GM18505 (cell line): ENCODE results near the gene HTT-AS.

Experiments used
- ATAC-seq: cut with Tn5 transposase; IDR thresholded peaks from one replicate; pipeline ENCODE4 v1.9.1; 2021; ENCODE audit not compliant: unreplicated experiment
- POLR2A ChIP-seq: IDR thresholded peaks from 4 replicates; pipeline ENCODE4 v1.6.1; 2011; ENCODE audit warnings: borderline replicate concordance; ENCODE audit not compliant: insufficient read depth, insufficient read length; ENCODE audit errors: extremely low read depth

Gene HTT-AS

DNA sequence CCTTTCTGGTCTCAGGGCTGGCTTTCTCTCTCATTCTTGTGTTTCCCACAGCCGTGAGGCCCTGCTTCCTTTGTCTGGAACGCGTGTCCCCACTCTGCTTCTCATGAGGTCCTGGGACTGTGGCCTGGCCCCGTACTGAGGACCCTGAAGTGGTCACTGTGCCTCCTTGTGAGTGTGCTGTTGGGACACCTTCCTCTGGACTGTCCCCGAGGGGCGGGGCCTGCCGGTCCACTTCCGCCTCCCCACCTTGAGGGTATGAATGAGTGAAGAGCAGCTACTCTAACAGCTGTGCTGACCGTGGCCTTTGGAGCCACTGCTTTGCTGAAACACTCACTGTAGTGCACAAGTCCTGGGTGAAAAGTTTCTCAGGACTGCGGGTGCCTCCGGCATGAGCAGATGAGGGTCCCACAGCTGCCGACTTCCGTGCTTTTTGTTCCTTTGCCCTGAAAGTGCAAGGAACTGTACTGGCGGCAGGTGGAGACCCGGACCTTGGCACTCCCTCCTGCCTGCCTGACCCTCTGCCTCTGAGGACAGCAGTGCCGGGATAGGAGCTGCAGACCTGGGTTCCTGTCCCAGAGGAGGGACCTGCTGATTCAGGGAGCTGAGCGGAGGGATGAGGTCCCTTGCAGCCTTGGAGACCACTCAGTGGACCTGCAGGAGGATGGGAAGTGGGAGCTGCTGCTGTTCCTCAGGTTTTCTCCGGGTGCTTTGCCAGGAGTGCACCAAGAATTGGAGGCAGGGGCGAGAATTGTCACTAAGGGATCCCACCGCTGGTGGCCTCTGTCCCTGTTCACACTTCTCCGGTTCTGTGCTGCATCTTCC, 38.0 kb downstream of the HTT-AS start:
- ATAC-seq: no peak
- no peak for TF ChIP-seq POLR2A

DNA sequence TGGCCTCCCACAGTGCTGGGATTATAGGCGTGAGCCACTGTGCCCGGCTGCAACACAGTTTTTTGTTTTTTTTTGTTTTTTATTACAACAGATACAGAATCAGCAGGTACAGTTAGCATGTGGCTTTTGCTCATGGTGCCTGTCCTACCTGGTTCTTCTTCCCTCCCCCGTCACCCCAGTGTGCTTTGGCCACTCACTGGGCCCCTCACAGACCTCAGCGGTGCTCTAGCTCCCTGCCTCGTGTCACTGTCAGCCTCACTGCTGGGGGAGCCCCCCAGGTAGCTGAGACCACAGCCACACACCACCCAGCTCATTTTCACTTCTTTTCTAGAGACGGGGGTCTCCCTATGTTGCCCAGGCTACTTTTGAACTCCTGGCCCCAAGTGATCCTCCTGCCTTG, 38.7 kb downstream of the HTT-AS start:
- ATAC-seq: no peak
- TF ChIP-seq POLR2A: no peak

DNA sequence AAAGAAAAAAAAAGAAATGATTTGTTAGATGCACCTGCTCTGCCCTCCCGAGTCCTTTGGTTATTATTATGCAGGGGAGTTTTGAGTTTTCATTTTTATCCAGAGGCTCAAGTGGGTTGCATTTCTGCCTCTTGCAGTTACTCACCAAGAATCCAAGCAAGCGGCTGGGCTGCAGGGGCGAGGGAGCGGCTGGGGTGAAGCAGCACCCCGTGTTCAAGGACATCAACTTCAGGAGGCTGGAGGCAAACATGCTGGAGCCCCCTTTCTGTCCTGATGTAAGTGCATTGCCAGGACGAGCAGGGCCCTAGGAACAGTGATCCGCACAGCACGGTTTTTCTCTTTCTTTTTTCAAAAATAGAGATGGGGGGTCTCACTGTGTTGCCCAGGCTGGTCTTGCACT, 39.1 kb downstream of the HTT-AS start:
- TF ChIP-seq POLR2A: no peak
- ATAC-seq: no peak

DNA sequence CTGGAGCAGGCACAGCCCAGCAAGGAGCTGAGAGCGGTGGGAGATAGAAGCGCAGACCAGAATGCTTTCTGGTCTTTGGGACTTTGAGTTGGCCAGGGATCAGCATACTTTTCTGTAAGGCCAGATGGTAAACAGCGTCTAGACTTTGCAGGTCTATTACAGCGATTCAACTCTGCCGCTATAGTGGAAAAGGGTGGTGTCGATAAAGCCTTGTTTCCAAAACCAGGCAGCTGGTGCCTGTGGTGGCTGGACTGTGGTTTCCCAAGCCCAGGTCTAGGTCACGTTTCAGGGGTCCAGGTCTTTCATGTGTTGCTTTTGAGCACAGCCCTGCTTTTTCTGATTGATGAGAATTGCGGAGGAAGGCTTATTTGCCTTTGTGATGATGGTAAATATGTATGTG, 40.1 kb downstream of the HTT-AS start:
- no peak for ATAC-seq

DNA sequence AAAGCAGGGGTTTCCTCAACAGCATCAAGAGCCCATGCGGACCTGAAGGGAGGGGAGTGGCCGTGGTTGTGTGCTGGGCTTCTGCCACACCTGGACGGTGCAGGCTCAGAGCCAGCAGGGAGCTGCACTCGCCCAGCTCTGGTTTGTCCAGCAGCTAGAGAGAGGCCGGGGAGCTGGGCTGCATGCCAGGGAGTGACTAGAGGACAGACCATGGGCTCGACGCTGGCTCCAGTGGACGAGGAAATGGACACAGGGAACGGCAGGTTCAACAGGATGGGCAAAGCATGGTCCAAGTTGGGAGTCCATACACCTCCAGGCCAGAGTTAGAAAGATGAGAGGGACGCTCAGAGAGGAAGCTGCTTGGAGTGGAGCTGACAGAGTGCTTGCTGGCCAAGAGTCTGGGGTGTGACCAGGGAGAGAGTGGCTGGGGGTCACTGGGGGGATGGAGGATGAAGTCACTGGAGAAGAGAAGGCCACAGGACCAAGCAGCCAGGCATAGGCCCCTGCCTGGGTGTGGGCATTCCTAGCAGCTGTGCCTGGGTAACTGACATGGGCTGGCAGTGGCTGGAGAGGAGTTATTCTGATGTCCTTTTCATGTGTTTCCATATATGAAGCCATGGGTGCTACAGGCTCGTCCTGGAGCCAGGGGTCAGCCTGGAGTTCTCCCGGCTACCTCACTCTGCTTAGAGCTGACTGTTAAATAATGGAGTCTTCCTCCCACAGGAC, 42.8 kb downstream of the HTT-AS start:
- TF ChIP-seq POLR2A: no peak
- no peak for ATAC-seq

More for the DNA sequence above, 40.1 kb downstream of the HTT-AS start:
- no peak for TF ChIP-seq POLR2A

DNA sequence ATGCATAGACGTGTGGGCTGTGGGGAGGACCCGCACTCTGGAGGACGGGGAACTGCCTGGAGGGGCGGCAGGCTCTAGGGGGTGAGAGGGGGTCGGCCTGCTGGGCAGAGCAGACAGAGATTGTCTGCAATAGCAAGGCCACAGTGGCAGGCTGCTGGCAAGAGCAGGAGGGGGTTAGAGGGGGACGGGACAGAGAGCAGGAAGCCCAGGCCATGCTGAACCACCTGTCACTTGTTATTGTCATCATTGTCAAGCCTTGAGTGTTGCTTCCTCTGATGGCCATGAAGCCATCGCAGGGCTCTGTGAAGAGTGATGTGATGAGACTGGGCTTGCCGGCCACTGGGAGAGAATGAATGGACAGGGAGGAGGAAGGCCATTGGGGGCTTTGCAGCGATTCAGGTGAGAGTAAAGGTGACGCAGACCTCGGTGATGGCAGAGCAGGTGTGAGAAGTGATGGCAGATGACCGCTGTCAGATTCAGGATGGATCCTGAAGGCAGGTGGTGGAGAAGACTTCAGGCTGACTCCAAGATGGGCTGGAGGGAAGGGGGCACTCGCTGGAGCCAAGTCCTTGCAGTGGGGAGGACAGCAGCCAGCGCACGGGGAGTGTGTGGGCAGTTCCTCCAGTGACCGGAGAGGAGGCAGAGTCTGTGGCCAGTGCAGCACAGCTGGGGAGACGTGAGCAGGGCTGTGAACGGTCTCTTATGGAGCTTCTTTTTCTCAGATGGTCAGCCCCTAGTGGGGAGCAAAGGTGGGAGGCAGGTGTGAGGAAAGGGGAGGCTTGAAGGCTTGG, 43.6 kb downstream of the HTT-AS start:
- ATAC-seq: no peak
- no peak for TF ChIP-seq POLR2A

DNA sequence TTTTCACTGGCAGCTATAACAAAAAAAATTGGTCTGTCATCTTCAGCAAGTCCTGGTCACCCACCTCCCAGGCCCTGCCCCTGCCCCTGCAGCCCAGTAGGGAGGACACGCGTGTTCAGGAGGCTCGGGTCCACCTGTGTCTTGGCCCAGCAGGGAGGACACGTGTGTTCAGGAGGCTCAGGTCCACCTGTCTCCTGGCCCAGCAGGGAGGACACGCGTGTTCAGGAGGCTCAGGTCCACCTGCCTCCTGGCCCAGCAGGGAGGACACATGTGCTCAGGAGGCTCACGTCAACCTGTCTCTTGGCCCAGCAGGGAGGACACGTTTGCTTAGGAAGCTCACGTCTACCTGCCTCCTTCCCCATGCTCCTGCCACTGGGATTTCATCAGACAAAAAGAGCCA, 44.9 kb downstream of the HTT-AS start:
- ATAC-seq: no peak
- TF ChIP-seq POLR2A: no peak

DNA sequence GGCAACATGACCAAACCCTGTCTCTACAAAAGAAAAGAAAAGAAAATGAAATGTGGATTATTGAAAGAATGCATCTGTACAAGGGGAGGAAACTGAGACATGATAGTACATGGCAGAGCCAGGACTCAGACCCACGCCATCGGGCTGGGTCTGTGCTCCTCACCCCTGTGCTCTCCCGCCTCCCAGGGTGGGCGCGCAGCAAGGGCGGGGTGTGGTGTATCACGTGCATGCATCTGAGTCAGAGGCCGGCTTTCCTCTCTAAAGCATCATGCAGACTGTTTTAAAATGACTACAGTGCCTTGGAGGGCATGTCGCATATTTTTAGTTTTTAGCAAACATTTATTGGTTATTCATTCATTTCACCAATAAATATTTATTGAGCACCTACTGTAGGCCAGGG, 47.8 kb downstream of the HTT-AS start:
- TF ChIP-seq POLR2A: no peak
- no peak for ATAC-seq

DNA sequence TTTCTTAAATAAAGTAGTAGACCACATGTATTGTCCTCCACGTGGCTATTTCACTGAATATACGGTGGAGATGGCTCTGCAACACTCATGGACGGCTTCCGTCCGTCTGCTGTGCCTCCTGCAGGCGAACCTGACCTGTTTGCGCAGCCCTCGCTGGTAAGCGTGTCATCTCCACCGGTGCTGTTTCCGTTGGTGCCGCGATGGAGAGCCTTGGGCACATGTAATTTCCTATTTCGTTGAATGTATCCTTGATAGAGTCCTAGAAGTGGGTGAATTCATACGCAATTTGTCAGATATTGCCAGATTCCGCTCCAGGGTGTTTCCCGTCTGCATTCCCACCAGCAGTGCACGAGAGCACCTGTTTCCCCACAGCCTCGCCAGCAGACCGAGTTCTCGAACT, 48.5 kb downstream of the HTT-AS start:
- no peak for ATAC-seq
- no peak for TF ChIP-seq POLR2A

DNA sequence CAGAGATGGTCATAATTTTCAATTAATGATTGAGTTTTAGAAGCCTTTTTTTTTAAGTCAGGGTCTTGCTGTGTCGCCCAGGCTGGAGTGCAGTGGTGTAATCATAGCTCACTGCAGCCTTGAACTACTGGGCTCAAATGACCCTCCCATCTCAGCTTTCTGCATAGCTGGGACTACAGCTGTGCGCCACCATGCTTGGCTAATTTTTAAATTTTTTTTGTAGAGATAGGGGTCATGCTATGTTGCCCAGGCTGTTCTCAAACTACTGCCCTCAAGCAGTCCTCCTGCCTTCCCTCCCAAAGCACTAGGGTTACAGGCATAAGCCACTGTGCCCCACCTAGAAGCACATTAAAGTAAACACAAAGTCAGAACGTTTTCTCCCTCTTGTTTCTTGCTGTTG, 51.7 kb downstream of the HTT-AS start:
- no peak for ATAC-seq
- TF ChIP-seq POLR2A: no peak

DNA sequence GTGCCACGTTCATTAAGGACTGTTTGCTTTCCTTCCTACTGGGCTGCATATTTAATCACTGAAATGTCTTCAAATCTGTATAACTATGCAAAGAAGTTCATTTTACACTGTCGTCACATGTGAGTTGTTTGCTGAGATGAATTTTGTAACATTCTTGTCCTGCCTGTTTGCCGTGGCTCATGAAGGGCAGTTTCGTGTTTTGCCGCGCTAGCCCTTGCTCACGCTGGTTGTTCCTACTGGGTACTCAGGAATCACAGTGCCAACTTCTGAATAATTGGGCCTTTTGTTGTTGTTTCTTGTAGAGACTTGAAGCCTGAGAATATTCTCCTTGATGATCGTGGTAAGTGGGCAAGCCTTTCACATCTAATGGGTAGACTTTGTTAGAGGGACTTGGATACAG, 52.2 kb downstream of the HTT-AS start:
- no peak for ATAC-seq
- TF ChIP-seq POLR2A: no peak

DNA sequence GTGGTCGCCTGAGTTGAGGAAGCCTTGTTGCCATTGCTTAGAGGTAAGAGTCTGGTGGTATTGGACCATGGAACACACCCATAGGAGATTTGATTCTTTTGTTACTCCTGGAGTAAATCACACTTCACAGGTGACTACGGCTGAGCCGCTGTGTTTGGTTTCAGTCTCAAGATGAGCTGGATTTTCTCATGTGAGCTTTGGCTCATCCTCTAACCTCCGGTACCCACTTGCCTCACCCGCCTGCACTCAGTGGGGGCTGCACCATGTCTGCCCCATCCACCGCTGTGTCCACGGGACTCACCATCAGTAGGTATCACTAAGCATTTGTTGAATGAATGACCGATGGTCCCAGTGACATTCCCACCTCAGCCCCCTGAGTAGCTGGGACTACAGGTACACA, 52.7 kb downstream of the HTT-AS start:
- no peak for ATAC-seq
- TF ChIP-seq POLR2A: no peak

DNA sequence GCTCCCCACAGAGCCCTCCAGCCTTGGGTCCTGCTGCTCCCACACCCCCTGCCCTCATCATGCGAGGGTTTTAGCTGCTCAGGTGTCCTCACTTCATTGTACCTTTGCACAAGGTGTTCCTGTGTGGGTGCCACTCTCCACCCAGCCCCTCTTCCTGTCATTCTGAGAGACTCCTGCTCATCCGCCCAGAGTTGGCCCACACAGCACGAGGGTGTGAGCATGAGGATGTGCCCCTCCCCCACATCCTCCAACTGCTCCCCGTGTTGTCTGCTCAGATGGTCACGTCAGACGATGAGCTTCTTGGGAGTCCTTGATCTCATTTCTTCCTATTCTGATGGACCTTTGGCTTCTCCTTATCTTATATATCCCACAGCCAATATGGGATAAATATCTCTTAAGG, 53.2 kb downstream of the HTT-AS start:
- no peak for TF ChIP-seq POLR2A
- ATAC-seq: no peak
